Measurements from ENCODE around the gene H2AZ2. TPM values are rescaled to one million over a fixed set of nuclear protein-coding genes. Genes with fewer than 3 reads are reported as not detected.
A peak's percentile ranks its signal among the peaks of the same experiment; 100 is the strongest.

H2AZ2 gene
- total and polyA plus RNA-seq, 2 of the 4 experiments (the other 2 are of a cell fraction), result 156 to 162 TPM

DNA sequence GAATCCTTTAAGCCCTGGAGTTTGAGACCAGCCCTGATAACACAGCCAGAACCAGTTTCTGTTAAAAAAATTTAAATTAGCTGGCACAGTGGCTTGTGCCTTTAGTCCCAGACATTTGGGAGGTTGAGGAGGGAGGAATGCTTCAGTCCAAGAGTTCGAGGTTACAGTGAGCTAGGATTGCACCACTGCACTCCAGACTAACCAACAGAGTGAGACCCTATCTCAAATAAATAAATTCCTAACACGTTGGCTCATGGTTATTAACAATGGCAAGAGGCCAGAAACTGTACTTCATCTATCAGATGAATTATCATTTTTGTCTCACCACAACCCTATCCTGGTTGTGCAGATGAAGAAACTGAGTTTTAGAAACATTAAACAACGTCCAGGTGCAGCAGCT is 53.6 kb downstream of the H2AZ2 start:
- H3K14ac ChIP-seq (replicated peaks; ENCODE audit: low read depth, low read length), result no peak overlapping the region
- no TSS peak for BruUV-seq (replicated peaks)
- peak overlapping the region; percentile 10 for H2BK5ac ChIP-seq (ENCODE audit: low read depth, low read length, poor library complexity, severe bottlenecking)
- H2AK5ac ChIP-seq (ENCODE audit: low read depth, low read length), result 0 out of 2 replicates have a peak overlapping the region, but pooled peaks have one; percentile 13
- ChIA-PET CTCF (no interaction called here), POLR2A (ENCODE audit: unreplicated experiment) (no interaction called here)
- no peak overlapping the region for H3K4me2 ChIP-seq (ENCODE audit: low read depth, low read length)
- no peak overlapping the region for H2BK120ac ChIP-seq (ENCODE audit: low read depth, low read length)
- no peak overlapping the region for H4K5ac ChIP-seq (ENCODE audit: low read depth, low read length)
- H2AFZ ChIP-seq (replicated peaks; ENCODE audit: low read length, poor library complexity), result no peak overlapping the region
- no peak overlapping the region for H3K9ac ChIP-seq (ENCODE audit: low read depth, low read length)
- no CpG with 5 or more reads among the region's 3 CpGs for WGBS, 2 experiments (ENCODE audit: extremely low coverage in 2 of 2, insufficient read length in 1 of 2)
- intact Hi-C loops (cut with micrococcal nuclease), result no loop called here
- no peak overlapping the region for H2BK15ac ChIP-seq (ENCODE audit: low read depth, low read length)
- H2BK20ac ChIP-seq (ENCODE audit: low read depth, low read length), result no peak overlapping the region
- peak overlapping the region in 1 of 2 experiments; percentile 5; a peak in 1 of 4 replicates for H4K8ac ChIP-seq (ENCODE audit: low read depth in 2 of 2, low read length in 2 of 2)
- no peak overlapping the region for H3K18ac ChIP-seq (ENCODE audit: low read depth, low read length)
- dilution Hi-C loops (cut with HindIII; ENCODE audit: low sequenced_read_pairs, unreplicated experiment), result no loop called here
- in situ Hi-C loops (cut with MboI; ENCODE audit: low sequenced_read_pairs), result no loop called here
- H3K23ac ChIP-seq (ENCODE audit: low read depth, low read length), result no peak overlapping the region
- H3K79me1 ChIP-seq (ENCODE audit: low read depth in 1 of 2, low read length in 2 of 2), result peaks cover 3 to 20% of the 10 kb centered on the region in 2 experiments; a peak in 2 of 4 replicates
- no peak overlapping the region for H3K4me3 ChIP-seq (ENCODE audit: insufficient read depth, low read depth, low read length)
- no peaks in the 10 kb centered on the region for H3K9me3 ChIP-seq (ENCODE audit: control insufficient read depth, insufficient read depth, low read length)
- no peak overlapping the region for H3K27ac ChIP-seq (ENCODE audit: insufficient read depth, low read length)
- H4K20me1 ChIP-seq (ENCODE audit: insufficient read depth, low read length), result peaks cover 24% of the 10 kb centered on the region
- H3K9me1 ChIP-seq (ENCODE audit: insufficient read depth, low read length), result peaks cover 9% of the 10 kb centered on the region; the same call in 1 of the 2 replicates
- ATAC-seq (ENCODE audit: low read depth) (no peak), DNase-seq (peak; percentile 33)
- no peak overlapping the region for H2AK9ac ChIP-seq (replicated peaks; ENCODE audit: low read depth, low read length, poor library complexity)
- H3K4me1 ChIP-seq (ENCODE audit: control insufficient read depth, insufficient read depth, low read length), result peaks cover 5% of the 10 kb centered on the region
- H3K36me3 ChIP-seq (ENCODE audit: control insufficient read depth, insufficient read depth, low read length), result peaks cover 3% of the 10 kb centered on the region; the same call in 1 of the 2 replicates
- no peak overlapping the region for H3K4ac ChIP-seq (ENCODE audit: low read depth, low read length)
- H3K56ac ChIP-seq (ENCODE audit: extremely low read depth, insufficient read depth, low read length), result no peak overlapping the region
- H3K27me3 ChIP-seq (ENCODE audit: control insufficient read depth, insufficient read depth, low read length), result no peaks in the 10 kb centered on the region
- no peak for TF ChIP-seq NFE2L2 (IDR thresholded peaks at IDR 0.05; ENCODE audit: low read depth, low read length)
- TF ChIP-seq CEBPB (IDR thresholded peaks at IDR 0.05; ENCODE audit: low read depth, low read length), result 0 out of 2 replicates have a peak, but pooled peaks have one; percentile 29
- TF ChIP-seq POLR2A (IDR thresholded peaks at IDR 0.05; ENCODE audit: low read depth, low read length), result no peak
- H4K91ac ChIP-seq (ENCODE audit: insufficient read depth, low read depth, low read length), result no peak overlapping the region
